IPS DF 6.9 (cell line): Measurements from ENCODE around the gene PEDS1.
"Not testable (repeated sequence)": the region's sequence is repeated elsewhere in the genome, so short reads cannot be mapped to it uniquely, and the experiment has no call there.

Experiments used
- DNase-seq: peaks from one replicate; pipeline ENCODE4 v3.0.0-alpha.2; 2013; ENCODE audit warnings: low read depth, low spot score
- H3K27ac ChIP-seq: one replicate; pipeline ENCODE4 v1.5.1; 2013; ENCODE audit warnings: low read length, control low read depth
- H3K27me3 ChIP-seq: 2 replicates; pipeline ENCODE4 v1.6.1; 2013; ENCODE audit warnings: mild to moderate bottlenecking, low read length; ENCODE audit not compliant: control insufficient read depth, insufficient read depth
- H3K36me3 ChIP-seq: 2 replicates; pipeline ENCODE4 v1.6.1; 2013; ENCODE audit warnings: low read length; ENCODE audit not compliant: control insufficient read depth, insufficient read depth
- H3K4me1 ChIP-seq: 2 replicates; pipeline ENCODE4 v1.6.1; 2013; ENCODE audit warnings: low read length; ENCODE audit not compliant: control insufficient read depth, insufficient read depth
- H3K4me3 ChIP-seq: 2 replicates; pipeline ENCODE4 v1.5.1; 2013; ENCODE audit warnings: mild to moderate bottlenecking, low read length
- H3K9me3 ChIP-seq: 2 replicates; pipeline ENCODE4 v1.6.1; 2013; ENCODE audit warnings: low read length, inconsistent platforms; ENCODE audit not compliant: control insufficient read depth, insufficient read depth
- WGBS: extraction: QIAGEN DNeasy Blood & Tissue Kit; methylation state at CpG from one replicate; pipeline ENCODE4 v1.1.7; 2013; ENCODE audit warnings: mixed read lengths, missing lambda C conversion rate; ENCODE audit not compliant: insufficient read length, insufficient coverage; 5-methylcytosine and 5-hydroxymethylcytosine counted together

The PEDS1 gene

GRCh38 chr20:50175938-50176933 is 22.7 kb upstream of the PEDS1 start:
- peaks cover 4% of the 10 kb centered on the region; the same call in 1 of the 2 replicates for H3K4me1 ChIP-seq
- H3K9me3 ChIP-seq = no peaks in the 10 kb centered on the region
- H3K27me3 ChIP-seq = no peaks in the 10 kb centered on the region
- WGBS = no CpG with 5 or more reads among the region's 18 CpGs
- H3K27ac ChIP-seq = no peak overlapping the region
- H3K36me3 ChIP-seq = no peaks in the 10 kb centered on the region
- no peak overlapping the region for H3K4me3 ChIP-seq
- DNase-seq = no peak

DNA sequence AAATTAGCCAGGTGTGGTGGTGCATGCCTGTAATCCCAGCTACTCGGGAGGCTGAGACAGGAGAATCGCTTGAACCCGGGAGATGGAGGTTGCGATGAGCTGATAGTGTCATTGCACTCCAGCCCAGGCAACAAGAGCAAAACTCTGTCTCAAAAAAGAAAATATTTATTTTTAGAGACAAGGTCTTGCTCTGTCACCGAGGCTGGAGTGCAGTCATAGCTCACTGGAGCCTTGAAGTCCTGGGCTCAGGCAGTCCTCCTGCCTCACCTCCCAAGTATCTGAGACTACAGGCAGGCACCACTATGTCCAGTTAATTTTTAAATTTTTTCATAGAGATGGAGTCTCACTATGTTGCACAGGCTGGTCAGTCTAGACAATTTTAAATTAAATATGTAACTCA is 20.9 kb upstream of the PEDS1 start:
- Histone ChIP-seq H3K4me3 (no peak overlapping the region), H3K4me1 (peaks cover 4% of the 10 kb centered on the region; the same call in 1 of the 2 replicates), H3K9me3 (no peaks in the 10 kb centered on the region), H3K36me3 (no peaks in the 10 kb centered on the region), H3K27me3 (no peaks in the 10 kb centered on the region), H3K27ac (no peak overlapping the region)
- WGBS = no CpG with 5 or more reads among the region's 5 CpGs
- no peak for DNase-seq

DNA sequence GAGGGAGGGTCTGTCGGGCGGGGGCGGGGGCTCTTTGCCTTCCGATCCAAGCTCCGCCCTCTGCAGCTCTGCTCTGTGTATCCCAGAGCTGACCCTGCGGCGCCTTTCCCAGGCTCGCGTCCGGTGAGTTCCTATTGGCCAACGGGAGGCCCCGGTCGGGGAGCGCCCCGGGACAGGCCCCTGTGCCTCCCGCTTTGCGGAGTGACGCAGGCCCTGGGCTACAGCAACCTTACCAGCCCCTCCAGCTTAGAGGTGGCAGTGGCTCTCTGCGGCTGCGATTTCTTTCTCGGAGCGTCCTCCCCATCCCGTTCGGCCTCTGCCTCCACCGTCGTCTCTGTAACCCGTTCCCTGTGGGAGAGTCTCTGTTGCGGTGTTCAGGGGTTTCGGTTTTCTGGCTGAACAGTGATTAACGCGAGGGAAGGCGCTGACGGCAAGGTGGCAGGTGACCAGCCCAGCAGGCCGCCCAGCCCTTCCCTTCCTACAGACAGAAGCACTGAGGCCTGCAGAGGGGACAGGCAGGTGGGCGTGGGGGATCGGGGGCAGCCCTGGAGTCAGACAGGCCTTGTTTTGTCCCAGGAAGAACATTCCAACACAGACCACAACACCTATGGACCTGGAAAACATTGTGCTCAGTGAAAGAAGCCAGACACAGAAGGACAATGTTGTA is 19.0 kb upstream of the PEDS1 start:
- peak; percentile 81 for DNase-seq

DNA sequence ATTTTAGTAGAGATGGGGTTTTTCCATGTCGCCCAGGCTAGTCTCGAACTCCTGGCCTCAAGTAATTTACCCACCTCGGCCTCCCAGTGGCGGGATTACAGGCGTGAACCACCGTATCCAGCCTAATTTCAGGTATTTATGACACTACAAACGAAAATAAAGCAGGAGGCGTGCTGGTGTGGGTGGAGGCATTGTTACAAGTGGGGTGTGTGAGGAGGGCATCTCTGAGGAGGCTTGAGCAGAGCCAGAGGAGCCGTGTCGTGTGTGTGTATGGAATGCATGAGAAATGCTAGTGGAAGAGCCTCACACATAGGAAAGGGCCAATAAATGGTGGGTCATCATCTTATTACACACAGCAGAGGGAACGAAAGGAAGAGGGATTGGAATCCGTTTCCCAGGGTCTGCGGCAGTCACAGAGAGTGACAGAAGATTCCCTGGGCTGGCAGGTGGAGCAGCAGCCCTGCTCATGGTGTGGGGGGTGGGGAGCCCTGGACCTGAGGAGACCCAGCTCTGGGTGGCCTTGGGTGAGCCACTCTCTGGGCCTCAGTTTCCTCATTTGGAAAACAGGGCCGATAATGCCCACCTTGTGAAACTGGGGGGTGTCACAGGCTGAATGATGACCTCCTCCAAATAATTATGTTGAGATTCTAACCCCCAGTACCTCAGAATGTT is 17.2 kb upstream of the PEDS1 start:
- H3K36me3 ChIP-seq = no peaks in the 10 kb centered on the region
- H3K4me1 ChIP-seq = peaks cover 4% of the 10 kb centered on the region; the same call in 1 of the 2 replicates
- DNase-seq = no peak
- no peaks in the 10 kb centered on the region for H3K27me3 ChIP-seq
- no peak overlapping the region for H3K4me3 ChIP-seq
- no CpG with 5 or more reads among the region's 14 CpGs for WGBS
- H3K27ac ChIP-seq = no peak overlapping the region
- no peaks in the 10 kb centered on the region for H3K9me3 ChIP-seq

More for the DNA sequence above, 19.0 kb upstream of the PEDS1 start:
- Histone ChIP-seq H3K27me3 (no peaks in the 10 kb centered on the region), H3K36me3 (no peaks in the 10 kb centered on the region), H3K9me3 (no peaks in the 10 kb centered on the region), H3K27ac (no peak overlapping the region), H3K4me3 (peak overlapping the region; percentile 34; the same call in 1 of the 2 replicates), H3K4me1 (peaks cover 4% of the 10 kb centered on the region; the same call in 1 of the 2 replicates)
- WGBS = no CpG with 5 or more reads among the region's 36 CpGs

DNA sequence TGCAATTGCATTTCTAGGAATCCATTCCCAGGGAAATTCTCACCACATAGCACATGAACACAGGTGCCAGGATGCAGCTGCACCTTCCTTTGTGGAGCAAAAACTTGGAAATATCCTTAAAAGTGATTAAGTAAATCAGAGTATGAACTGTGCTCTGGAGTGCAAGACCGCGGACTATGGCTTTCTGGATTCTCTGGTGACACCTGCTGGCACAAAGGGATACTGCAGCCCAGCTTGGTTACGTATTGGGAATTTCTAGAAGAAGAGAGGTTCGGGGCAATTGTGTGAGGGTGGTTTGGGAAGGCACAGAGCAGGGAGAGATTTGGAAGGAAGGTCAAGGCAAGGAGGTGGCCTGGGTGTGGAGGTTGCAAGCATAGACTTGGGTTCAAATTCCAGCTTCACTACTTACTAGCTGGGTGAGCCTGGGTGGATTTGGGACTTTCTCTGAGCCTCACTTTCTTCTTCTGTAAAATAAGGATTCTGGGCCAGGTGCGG is 15.9 kb upstream of the PEDS1 start:
- Histone ChIP-seq H3K27ac (no peak overlapping the region), H3K36me3 (no peaks in the 10 kb centered on the region), H3K27me3 (no peaks in the 10 kb centered on the region), H3K4me3 (no peak overlapping the region), H3K9me3 (no peaks in the 10 kb centered on the region), H3K4me1 (peaks cover 4% of the 10 kb centered on the region; the same call in 1 of the 2 replicates)
- no CpG with 5 or more reads among the region's 5 CpGs for WGBS
- DNase-seq = peak; percentile 87

DNA sequence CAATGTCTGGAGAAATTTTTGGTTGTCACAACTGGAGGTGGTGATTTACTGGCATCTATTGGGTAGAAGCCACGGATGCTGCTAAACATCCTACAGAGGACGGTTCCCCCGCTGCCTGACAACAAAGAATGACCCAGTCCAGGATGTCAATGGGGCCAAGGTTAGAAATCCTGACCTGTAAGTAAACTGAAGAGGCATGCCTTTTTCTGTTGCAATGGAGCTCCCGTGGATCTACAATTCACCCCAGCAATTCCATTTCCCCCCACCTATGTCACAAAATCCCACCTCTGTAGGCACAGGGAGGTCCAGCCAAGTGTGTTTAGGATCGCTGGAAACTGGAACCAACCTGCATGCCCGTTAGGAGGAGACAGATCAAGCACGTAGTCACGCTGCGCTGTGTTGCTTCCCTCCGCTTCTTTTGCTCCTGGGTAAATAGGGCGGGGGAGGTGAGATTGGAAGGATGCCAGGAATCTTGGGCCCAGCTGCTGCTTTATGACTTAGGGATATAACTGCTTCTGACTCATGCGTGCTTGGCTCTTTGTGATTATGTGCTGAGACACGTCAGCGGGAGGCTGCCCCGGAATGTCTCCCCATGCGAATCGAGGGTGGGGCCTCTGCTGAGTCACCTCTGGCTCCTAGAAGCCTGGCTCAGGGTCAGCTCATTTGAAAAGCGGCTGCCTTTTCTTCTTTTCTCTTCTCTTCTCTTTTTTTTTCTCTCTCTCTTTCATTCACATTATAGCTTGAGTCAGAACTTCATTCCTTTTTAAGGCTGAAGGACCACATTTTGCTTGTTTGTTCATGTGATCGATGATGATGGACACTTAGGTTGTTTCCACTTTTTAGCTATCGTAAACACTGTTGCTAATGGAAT is 12.4 kb upstream of the PEDS1 start:
- Histone ChIP-seq H3K27ac (no peak overlapping the region), H3K4me1 (no peaks in the 10 kb centered on the region; the same call in 1 of the 2 replicates), H3K27me3 (no peaks in the 10 kb centered on the region), H3K9me3 (no peaks in the 10 kb centered on the region), H3K4me3 (peak overlapping the region; percentile 0; the same call in 1 of the 2 replicates), H3K36me3 (no peaks in the 10 kb centered on the region)
- WGBS = no CpG with 5 or more reads among the region's 20 CpGs
- DNase-seq = peak; percentile 75

GRCh38 chr20:50163570-50164317 is 10.2 kb upstream of the PEDS1 start:
- Histone ChIP-seq H3K4me3 (no peak overlapping the region), H3K36me3 (no peaks in the 10 kb centered on the region), H3K9me3 (no peaks in the 10 kb centered on the region), H3K27me3 (no peaks in the 10 kb centered on the region), H3K4me1 (no peaks in the 10 kb centered on the region; the same call in 1 of the 2 replicates), H3K27ac (no peak overlapping the region)
- no CpG with 5 or more reads among the region's 9 CpGs for WGBS
- DNase-seq = no peak

DNA sequence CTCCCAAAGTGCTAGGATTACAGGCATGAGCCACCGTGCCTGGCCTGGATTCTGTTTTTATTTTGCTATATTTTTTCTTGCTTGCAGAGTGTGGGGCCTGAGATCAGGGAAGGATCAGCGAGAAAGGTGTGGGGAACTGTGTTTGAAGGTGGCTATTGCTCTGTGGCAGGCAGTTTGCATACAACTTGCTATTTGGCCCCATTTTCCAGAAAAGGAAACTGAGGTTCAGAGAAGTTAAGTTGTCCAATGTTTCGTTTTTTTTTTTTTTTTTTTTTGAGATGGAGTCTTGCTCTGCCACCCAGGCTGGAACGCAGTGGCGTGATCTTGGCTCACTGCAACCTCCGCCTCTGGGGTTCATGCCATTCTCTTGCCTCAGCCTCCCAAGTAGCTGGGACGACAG is 8.0 kb upstream of the PEDS1 start:
- H3K4me3 ChIP-seq, DNase-seq, H3K36me3 ChIP-seq, H3K4me1 ChIP-seq, H3K9me3 ChIP-seq, H3K27ac ChIP-seq, H3K27me3 ChIP-seq: not testable (repeated sequence)
- WGBS = no CpG with 5 or more reads among the region's 7 CpGs

- Histone ChIP-seq H3K36me3 (0 out of 2 replicates have a peak, but pooled peaks cover under 1% of the 10 kb centered on the region), H3K27me3 (no peaks in the 10 kb centered on the region), H3K27ac (no peak overlapping the region), H3K4me1 (peaks cover 7% of the 10 kb centered on the region; the same call in 1 of the 2 replicates), H3K9me3 (no peaks in the 10 kb centered on the region), H3K4me3 (peak overlapping the region; percentile 70)
- DNase-seq = no peak
- no CpG with 5 or more reads among the region's 18 CpGs for WGBS
Observed at GRCh38 chr20:50153153-50153499, 397 bp downstream of the PEDS1 start.
